Measurements from ENCODE around the gene GJD3.
"Not testable (repeated sequence)": the region's sequence is repeated elsewhere in the genome, so short reads cannot be mapped to it uniquely, and the experiment has no call there.

DNA sequence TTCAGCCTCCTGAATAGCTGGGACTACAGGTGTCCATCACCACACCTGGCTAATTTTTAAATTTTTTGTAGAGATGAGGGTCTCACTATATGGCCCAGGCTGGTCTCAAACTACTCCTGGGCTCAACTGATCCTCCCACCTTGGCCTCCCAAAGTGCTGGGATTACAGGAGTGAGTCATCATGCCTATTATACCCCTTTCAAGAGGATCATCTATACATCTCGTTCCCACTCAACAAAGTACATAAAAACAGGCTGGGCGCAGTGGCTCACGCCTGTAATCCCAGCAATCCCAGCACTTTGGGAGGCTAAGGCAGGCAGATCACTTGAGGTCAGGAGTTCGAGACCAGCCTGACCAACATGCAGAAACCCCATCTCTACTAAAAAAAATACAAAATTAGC lies 49.8 kb upstream of the GJD3 start:
- TF ChIP-seq, protein P1, sequence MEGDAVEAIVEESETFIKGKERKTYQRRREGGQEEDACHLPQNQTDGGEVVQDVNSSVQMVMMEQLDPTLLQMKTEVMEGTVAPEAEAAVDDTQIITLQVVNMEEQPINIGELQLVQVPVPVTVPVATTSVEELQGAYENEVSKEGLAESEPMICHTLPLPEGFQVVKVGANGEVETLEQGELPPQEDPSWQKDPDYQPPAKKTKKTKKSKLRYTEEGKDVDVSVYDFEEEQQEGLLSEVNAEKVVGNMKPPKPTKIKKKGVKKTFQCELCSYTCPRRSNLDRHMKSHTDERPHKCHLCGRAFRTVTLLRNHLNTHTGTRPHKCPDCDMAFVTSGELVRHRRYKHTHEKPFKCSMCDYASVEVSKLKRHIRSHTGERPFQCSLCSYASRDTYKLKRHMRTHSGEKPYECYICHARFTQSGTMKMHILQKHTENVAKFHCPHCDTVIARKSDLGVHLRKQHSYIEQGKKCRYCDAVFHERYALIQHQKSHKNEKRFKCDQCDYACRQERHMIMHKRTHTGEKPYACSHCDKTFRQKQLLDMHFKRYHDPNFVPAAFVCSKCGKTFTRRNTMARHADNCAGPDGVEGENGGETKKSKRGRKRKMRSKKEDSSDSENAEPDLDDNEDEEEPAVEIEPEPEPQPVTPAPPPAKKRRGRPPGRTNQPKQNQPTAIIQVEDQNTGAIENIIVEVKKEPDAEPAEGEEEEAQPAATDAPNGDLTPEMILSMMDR (IDR thresholded peaks at IDR 0.05) = not testable (repeated sequence)
- not testable (repeated sequence) for TF ChIP-seq POLR2A (IDR thresholded peaks at IDR 0.05)
